UCSD-AML1 (cell line): Measurements from ENCODE around the gene ANGPTL1.
"Not testable (repeated sequence)": the region's sequence is repeated elsewhere in the genome, so short reads cannot be mapped to it uniquely, and the experiment has no call there.

ENCODE experiments used
- DNase-seq: peaks from one replicate; lab custom pipeline; 2025; ENCODE audit not compliant: unreplicated experiment; lab: John Stamatoyannopoulos, UW

ANGPTL1 gene

GRCh38 chr1:178868706-178869105, 2.2 kb downstream of the ANGPTL1 start:
- no peak for DNase-seq

- DNase-seq: no peak
These were observed 3.2 kb downstream of the ANGPTL1 start for GRCh38 chr1:178867670-178868069.

- DNase-seq: no peak
These were observed 6.6 kb downstream of the ANGPTL1 start for GRCh38 chr1:178864326-178864725.

- DNase-seq: no peak
These were observed 8.0 kb downstream of the ANGPTL1 start for GRCh38 chr1:178862864-178863263.

- no peak for DNase-seq
These were observed 8.5 kb downstream of the ANGPTL1 start for GRCh38 chr1:178862416-178862815.

GRCh38 chr1:178857126-178857525, 13.8 kb downstream of the ANGPTL1 start:
- no peak for DNase-seq

GRCh38 chr1:178849918-178850317, 21.0 kb downstream of the ANGPTL1 start:
- no peak for DNase-seq

GRCh38 chr1:178847919-178848318, 23.0 kb downstream of the ANGPTL1 start:
- not testable (repeated sequence) for DNase-seq

GRCh38 chr1:178847396-178847849, 23.5 kb downstream of the ANGPTL1 start:
- DNase-seq: no peak

GRCh38 chr1:178846306-178846705, 24.6 kb downstream of the ANGPTL1 start:
- no peak for DNase-seq

- no peak for DNase-seq
These were observed 26.4 kb downstream of the ANGPTL1 start for GRCh38 chr1:178844436-178844835.

GRCh38 chr1:178825167-178825566, 45.7 kb downstream of the ANGPTL1 start:
- no peak for DNase-seq

- DNase-seq: no peak
These were observed 49.6 kb downstream of the ANGPTL1 start for GRCh38 chr1:178821134-178821866.

- no peak for DNase-seq
These were observed 51.8 kb downstream of the ANGPTL1 start for GRCh38 chr1:178819123-178819522.

GRCh38 chr1:178818416-178818815, 52.5 kb downstream of the ANGPTL1 start:
- DNase-seq: no peak

GRCh38 chr1:178810585-178810984, 60.3 kb downstream of the ANGPTL1 start:
- no peak for DNase-seq

GRCh38 chr1:178808529-178808928, 62.3 kb downstream of the ANGPTL1 start:
- no peak for DNase-seq

GRCh38 chr1:178806665-178807300, 64.1 kb downstream of the ANGPTL1 start:
- no peak for DNase-seq

GRCh38 chr1:178802873-178803272, 68.0 kb downstream of the ANGPTL1 start:
- DNase-seq: no peak
